PC-3 (cell line): ENCODE measurements around the gene HOXD3. TPM values are rescaled to one million over a fixed set of nuclear protein-coding genes. Genes with fewer than 3 reads are reported as not detected.

Experiments used
- ATAC-seq: fragments of 200-7000 bp; cut with Tn5 transposase; 2 replicates; pipeline ENCODE4 v1.9.1; 2020; ENCODE audit warnings: mild to moderate bottlenecking, moderate library complexity
- BruUV-seq: library from RNA; stranded (reverse); fragments of 400-500 nt; replicated peaks from 2 replicates; lab custom pipeline; 2021; lab: Mats Ljungman, UMichigan
- CTCF ChIA-PET: fragments of 300-600 bp; sonication (Branson Sonifier 250); formaldehyde crosslinking; loops from one replicate; lab custom pipeline; 2022; ENCODE audit warnings: antibody characterized with exemption; lab: Charles Lee
- POLR2A ChIA-PET: fragments of 300-600 bp; sonication (Branson Sonifier 250); formaldehyde crosslinking; loops from one replicate; lab custom pipeline; 2022; ENCODE audit warnings: antibody characterized with exemption; ENCODE audit not compliant: unreplicated experiment; lab: Charles Lee
- DNase-seq: peaks from one replicate; pipeline ENCODE4 v3.0.0-alpha.2; 2015
- H2AFZ ChIP-seq: fragments of 300-600 bp; sonication (generic); 2 replicates; pipeline ENCODE4 v1.6.0; 2016; ENCODE audit warnings: antibody characterized with exemption, low read length
- H3F3A ChIP-seq: fragments of 300-600 bp; sonication (generic); one replicate; pipeline ENCODE4 v1.6.0; 2017; ENCODE audit warnings: antibody characterized with exemption, low read length, control low read depth, mild to moderate bottlenecking; ENCODE audit not compliant: unreplicated experiment
- H3K27ac ChIP-seq: fragments of 300-600 bp; sonication (generic); 2 replicates; pipeline ENCODE4 v1.5.1; 2016; ENCODE audit warnings: mild to moderate bottlenecking, low read length
- H3K27me3 ChIP-seq: fragments of 300-600 bp; sonication (generic); 2 replicates; pipeline ENCODE4 v1.6.1; 2016; ENCODE audit warnings: low read length, mixed read lengths
- H3K36me3 ChIP-seq: fragments of 300-600 bp; sonication (generic); 2 replicates; pipeline ENCODE4 v1.6.1; 2016; ENCODE audit warnings: low read depth, mixed run types, low read length, mixed read lengths
- H3K4me1 ChIP-seq: fragments of 300-600 bp; sonication (generic); 2 replicates; pipeline ENCODE4 v1.5.1; 2016; ENCODE audit warnings: low read length; ENCODE audit not compliant: insufficient read depth
- H3K4me2 ChIP-seq: fragments of 300-600 bp; sonication (generic); 2 replicates; pipeline ENCODE4 v1.6.0; 2016; ENCODE audit warnings: low read length
- H3K4me3 ChIP-seq: fragments of 300-600 bp; sonication (generic); 2 replicates; pipeline ENCODE4 v1.5.1; 2016; ENCODE audit warnings: mild to moderate bottlenecking, low read length, mixed read lengths
- H3K79me2 ChIP-seq: fragments of 300-600 bp; sonication (generic); 2 replicates; pipeline ENCODE4 v1.6.1; 2017; ENCODE audit warnings: low read length, mixed read lengths
- H3K9ac ChIP-seq: fragments of 300-600 bp; sonication (generic); 2 replicates; pipeline ENCODE4 v1.6.0; 2016; ENCODE audit warnings: mild to moderate bottlenecking, low read length
- H3K9me2 ChIP-seq: fragments of 300-600 bp; sonication (generic); replicated peaks from 2 replicates; pipeline ENCODE4 v1.6.1; 2016; ENCODE audit warnings: mixed run types, low read length, mixed read lengths
- H3K9me3 ChIP-seq: fragments of 300-600 bp; sonication (generic); 2 replicates; pipeline ENCODE4 v1.6.1; 2016; ENCODE audit warnings: low read length, mixed read lengths
- H4K20me1 ChIP-seq: fragments of 300-600 bp; sonication (generic); 2 replicates; pipeline ENCODE4 v1.6.1; 2016; ENCODE audit warnings: low read length, mixed read lengths
- EZH2 ChIP-seq: fragments of 300-600 bp; sonication (generic); IDR thresholded peaks from one replicate; pipeline ENCODE4 v1.6.1; 2017; ENCODE audit warnings: antibody characterized with exemption, mild to moderate bottlenecking, low read length; ENCODE audit not compliant: unreplicated experiment
- EZH2phosphoT487 ChIP-seq: fragments of 300-600 bp; sonication (generic); IDR thresholded peaks from 2 replicates; pipeline ENCODE4 v1.6.1; 2018; ENCODE audit warnings: mild to moderate bottlenecking, antibody characterized with exemption, low read length, borderline replicate concordance
- intact Hi-C: fragments of 100-400 bp; cut with micrococcal nuclease; formaldehyde crosslinking; loops from 2 replicates; pipeline ENCODE4 v1.9.0; 2023
- total RNA-seq: library from RNA; depleted of rRNA; stranded (reverse); fragments of >200 nt; gene quantifications from 2 replicates; pipeline ENCODE4 v1.2.3, GENCODE V29; 2014
- TF ChIP-seq, protein P1 (sequence below): fragments of 300-600 bp; sonication (generic); conservative IDR thresholded peaks from 2 replicates; pipeline ENCODE4 v1.5.1; 2017; ENCODE audit warnings: antibody characterized with exemption, low read depth, mild to moderate bottlenecking, low read length

The HOXD3 gene
- total RNA-seq, 1 experiment from 2014 or later, result 4.4 TPM

DNA sequence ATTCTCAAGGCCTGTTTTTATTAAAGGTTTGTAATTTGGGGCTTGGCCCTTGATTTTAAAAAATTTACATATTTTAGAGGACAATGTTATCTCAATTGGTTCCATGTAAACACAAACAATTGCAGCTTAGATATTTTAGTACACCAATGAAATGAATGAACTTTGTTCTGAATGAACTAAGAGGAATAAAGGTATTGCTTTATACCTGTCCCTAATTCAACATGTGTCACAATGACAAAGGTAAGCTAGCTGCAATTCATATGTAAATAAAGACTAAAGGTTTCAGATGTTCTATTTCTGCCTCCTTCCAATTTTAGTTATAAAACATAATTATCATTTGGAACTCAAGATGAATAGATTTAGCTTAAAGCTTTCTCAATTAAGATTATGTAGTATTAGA, 42.8 kb downstream of the HOXD3 start:
- TF ChIP-seq EZH2 (no peak), EZH2phosphoT487 (no peak)
- TF ChIP-seq, protein P1, sequence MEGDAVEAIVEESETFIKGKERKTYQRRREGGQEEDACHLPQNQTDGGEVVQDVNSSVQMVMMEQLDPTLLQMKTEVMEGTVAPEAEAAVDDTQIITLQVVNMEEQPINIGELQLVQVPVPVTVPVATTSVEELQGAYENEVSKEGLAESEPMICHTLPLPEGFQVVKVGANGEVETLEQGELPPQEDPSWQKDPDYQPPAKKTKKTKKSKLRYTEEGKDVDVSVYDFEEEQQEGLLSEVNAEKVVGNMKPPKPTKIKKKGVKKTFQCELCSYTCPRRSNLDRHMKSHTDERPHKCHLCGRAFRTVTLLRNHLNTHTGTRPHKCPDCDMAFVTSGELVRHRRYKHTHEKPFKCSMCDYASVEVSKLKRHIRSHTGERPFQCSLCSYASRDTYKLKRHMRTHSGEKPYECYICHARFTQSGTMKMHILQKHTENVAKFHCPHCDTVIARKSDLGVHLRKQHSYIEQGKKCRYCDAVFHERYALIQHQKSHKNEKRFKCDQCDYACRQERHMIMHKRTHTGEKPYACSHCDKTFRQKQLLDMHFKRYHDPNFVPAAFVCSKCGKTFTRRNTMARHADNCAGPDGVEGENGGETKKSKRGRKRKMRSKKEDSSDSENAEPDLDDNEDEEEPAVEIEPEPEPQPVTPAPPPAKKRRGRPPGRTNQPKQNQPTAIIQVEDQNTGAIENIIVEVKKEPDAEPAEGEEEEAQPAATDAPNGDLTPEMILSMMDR, result no peak
- Histone ChIP-seq H4K20me1 (no peaks in the 10 kb centered on the region), H3K9me2 (no peaks in the 10 kb centered on the region), H3K79me2 (no peaks in the 10 kb centered on the region), H3K27me3 (no peaks in the 10 kb centered on the region), H3K4me1 (peaks cover 8% of the 10 kb centered on the region; the same call in 1 of the 2 replicates), H3K4me3 (no peak overlapping the region), H3K27ac (no peak overlapping the region), H2AFZ (no peak overlapping the region), H3K4me2 (no peak overlapping the region), H3K36me3 (no peaks in the 10 kb centered on the region), H3K9me3 (no peaks in the 10 kb centered on the region), H3F3A (no peaks in the 10 kb centered on the region), H3K9ac (no peak overlapping the region)
- BruUV-seq, result no TSS peak
- DNase-seq (no peak), ATAC-seq (no peak)
- intact Hi-C loops, result no loop called here
- ChIA-PET POLR2A (no interaction called here), CTCF (no interaction called here)

DNA sequence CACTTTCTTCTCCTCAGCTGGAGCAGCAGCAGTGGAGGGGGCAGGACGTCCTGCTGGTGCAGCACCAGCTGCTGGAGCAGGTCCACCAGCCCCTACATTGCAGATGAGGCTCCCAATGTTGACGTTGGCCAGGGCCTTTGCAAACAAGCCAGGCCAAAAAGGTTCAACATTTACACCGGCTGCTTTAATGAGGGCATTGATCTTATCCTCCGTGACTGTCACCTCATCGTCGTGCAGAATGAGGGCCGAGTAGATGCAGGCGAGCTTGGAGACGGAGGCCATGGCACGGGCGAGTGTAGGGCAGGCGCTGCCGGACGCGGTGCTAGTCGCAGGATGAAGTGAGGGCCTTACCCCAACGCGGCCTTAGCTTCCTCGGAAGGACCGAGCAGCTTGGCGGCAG, 43.9 kb downstream of the HOXD3 start:
- intact Hi-C loops, result no loop called here
- ATAC-seq (no peak), DNase-seq (no peak)
- POLR2A ChIA-PET, result no interaction called here
- Histone ChIP-seq H3K4me3 (no peak overlapping the region), H3K9ac (no peak overlapping the region), H4K20me1 (no peaks in the 10 kb centered on the region), H3K4me1 (peaks cover 8% of the 10 kb centered on the region; the same call in 1 of the 2 replicates), H3K9me2 (no peaks in the 10 kb centered on the region), H3K27me3 (no peaks in the 10 kb centered on the region), H2AFZ (no peak overlapping the region), H3F3A (no peaks in the 10 kb centered on the region), H3K27ac (no peak overlapping the region), H3K79me2 (no peaks in the 10 kb centered on the region), H3K36me3 (no peaks in the 10 kb centered on the region), H3K4me2 (no peak overlapping the region), H3K9me3 (no peaks in the 10 kb centered on the region)
- CTCF ChIA-PET, result no interaction called here
- no TSS peak for BruUV-seq
- TF ChIP-seq, protein P1, result no peak
- TF ChIP-seq EZH2, result no peak
- no peak for TF ChIP-seq EZH2phosphoT487

DNA sequence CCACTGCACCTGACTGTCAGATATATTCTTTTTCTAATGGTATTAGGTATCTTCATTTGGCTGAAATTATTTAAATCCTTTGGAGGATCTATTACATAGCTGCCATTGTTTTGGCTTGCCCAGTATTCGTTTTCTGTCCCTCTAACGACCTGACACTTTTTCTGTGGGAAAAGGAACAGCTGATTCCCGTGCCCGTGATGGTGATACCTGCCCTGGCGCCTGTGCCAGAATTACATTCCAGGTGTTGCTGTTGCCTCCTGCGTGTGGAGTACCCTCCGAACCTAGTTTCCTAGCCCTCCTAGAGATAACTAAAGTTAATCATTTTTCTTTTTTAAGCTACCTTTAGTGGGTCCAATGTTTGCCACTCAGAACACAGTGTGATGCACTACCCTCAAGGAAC, 45.4 kb downstream of the HOXD3 start:
- Histone ChIP-seq H3F3A (no peaks in the 10 kb centered on the region), H3K27me3 (no peaks in the 10 kb centered on the region), H3K27ac (no peak overlapping the region), H3K4me2 (no peak overlapping the region), H3K4me3 (no peak overlapping the region), H3K9me3 (no peaks in the 10 kb centered on the region), H3K9ac (no peak overlapping the region), H4K20me1 (no peaks in the 10 kb centered on the region), H3K9me2 (no peaks in the 10 kb centered on the region), H2AFZ (no peak overlapping the region), H3K79me2 (no peaks in the 10 kb centered on the region), H3K4me1 (peaks cover 8% of the 10 kb centered on the region; the same call in 1 of the 2 replicates), H3K36me3 (no peaks in the 10 kb centered on the region)
- BruUV-seq, result no TSS peak
- no peak for ATAC-seq
- POLR2A ChIA-PET, result no interaction called here
- TF ChIP-seq EZH2phosphoT487, result no peak
- TF ChIP-seq, protein P1, result no peak
- no peak for TF ChIP-seq EZH2
- CTCF ChIA-PET, result no interaction called here
- DNase-seq, result no peak
- intact Hi-C loops, result no loop called here
